Smooth muscle cell (in vitro differentiated cells): Measurements from ENCODE around the gene LRP1B. TPM values are rescaled to one million over a fixed set of nuclear protein-coding genes. Genes with fewer than 3 reads are reported as not detected.

Source experiments
- DNase-seq: peaks from one replicate; lab custom pipeline; 2025; ENCODE audit not compliant: unreplicated experiment; lab: John Stamatoyannopoulos, UW
- H2AFZ ChIP-seq: fragments of 200-600 bp; sonication (generic); 2 replicates; pipeline ENCODE4 v1.6.0; 2016; ENCODE audit warnings: antibody characterized with exemption, low read depth, mild to moderate bottlenecking
- H3F3A ChIP-seq: fragments of 200-600 bp; sonication (generic); 2 replicates; pipeline ENCODE4 v1.6.0; 2017; ENCODE audit warnings: antibody characterized with exemption, low read depth
- H3K27ac ChIP-seq: fragments of 200-600 bp; sonication (generic); 2 replicates; pipeline ENCODE4 v1.5.1; 2016; ENCODE audit warnings: low read depth, mild to moderate bottlenecking
- H3K27me3 ChIP-seq: fragments of 200-600 bp; sonication (generic); 2 replicates; pipeline ENCODE4 v1.6.1; 2016; ENCODE audit warnings: low read depth, mild to moderate bottlenecking
- H3K36me3 ChIP-seq: fragments of 200-600 bp; sonication (generic); 2 replicates; pipeline ENCODE4 v1.5.1; 2016; ENCODE audit warnings: low read depth
- H3K4me1 ChIP-seq: fragments of 200-600 bp; sonication (generic); 2 replicates; pipeline ENCODE4 v1.5.1; 2016; ENCODE audit warnings: low read depth
- H3K4me2 ChIP-seq: fragments of 200-600 bp; sonication (generic); 2 replicates; pipeline ENCODE4 v1.6.0; 2016; ENCODE audit warnings: mild to moderate bottlenecking
- H3K4me3 ChIP-seq: fragments of 200-600 bp; sonication (generic); 2 replicates; pipeline ENCODE4 v1.5.1; 2016; ENCODE audit warnings: mild to moderate bottlenecking
- H3K79me2 ChIP-seq: fragments of 200-600 bp; sonication (generic); 2 replicates; pipeline ENCODE4 v1.6.0; 2016; ENCODE audit warnings: low read depth, mild to moderate bottlenecking
- H3K9ac ChIP-seq: fragments of 200-600 bp; sonication (generic); 2 replicates; pipeline ENCODE4 v1.6.0; 2016; ENCODE audit warnings: low read depth
- H3K9me3 ChIP-seq: fragments of 200-600 bp; sonication (generic); replicated peaks from 2 replicates; pipeline ENCODE4 v1.5.1; 2016; ENCODE audit warnings: low read depth
- H4K20me1 ChIP-seq: fragments of 200-600 bp; sonication (generic); 2 replicates; pipeline ENCODE4 v1.6.0; 2016; ENCODE audit warnings: low read depth
- CTCF ChIP-seq: fragments of 200-600 bp; sonication (generic); IDR thresholded peaks from 2 replicates; pipeline ENCODE4 v1.5.1; 2017; ENCODE audit warnings: borderline replicate concordance, mild to moderate bottlenecking, antibody characterized with exemption; ENCODE audit not compliant: insufficient read depth, poor library complexity, severe bottlenecking
- WGBS: methylation state at CpG from one replicate; pipeline ENCODE4 v1.1.7; 2016; ENCODE audit warnings: low lambda C conversion rate; 5-methylcytosine and 5-hydroxymethylcytosine counted together
- polyA plus RNA-seq: library from polyadenylated mRNA; unstranded; fragments of >200 nt; fragmentation: Nextera tagmentation; extraction: Ambion mirVana; gene quantifications from 2 replicates; pipeline ENCODE4 v1.2.1, GENCODE V29; 2016
- total RNA-seq: library from RNA; depleted of rRNA; stranded (reverse); fragments of >200 nt; gene quantifications from 2 replicates; pipeline ENCODE4 v1.2.3, GENCODE V29; 2014

LRP1B gene
- total and polyA plus RNA-seq, 2 experiments from 2014 or later: 0.08 to 2.9 TPM

GRCh38 chr2:141468761-141469160, 662.1 kb downstream of the LRP1B start:
- Histone ChIP-seq H3K9ac (no peak overlapping the region), H3K4me3 (no peak overlapping the region), H4K20me1 (no peaks in the 10 kb centered on the region), H3K4me2 (no peak overlapping the region), H3K27me3 (no peaks in the 10 kb centered on the region), H3K36me3 (no peaks in the 10 kb centered on the region), H3K79me2 (no peaks in the 10 kb centered on the region), H3K27ac (peak overlapping the region; percentile 42), H3K9me3 (no peaks in the 10 kb centered on the region), H2AFZ (no peak overlapping the region), H3K4me1 (peaks cover 3% of the 10 kb centered on the region), H3F3A (no peaks in the 10 kb centered on the region)
- 12% methylated on average over 6 of the region's 6 CpGs for WGBS
- TF ChIP-seq CTCF: no peak
- DNase-seq: no peak

GRCh38 chr2:141467331-141467730, 663.5 kb downstream of the LRP1B start:
- peaks cover 3% of the 10 kb centered on the region for H3K4me1 ChIP-seq
- TF ChIP-seq CTCF: no peak
- H3F3A ChIP-seq: no peaks in the 10 kb centered on the region
- H3K79me2 ChIP-seq: no peaks in the 10 kb centered on the region
- no peak overlapping the region for H2AFZ ChIP-seq
- DNase-seq: no peak
- no peak overlapping the region for H3K27ac ChIP-seq
- WGBS: 78% methylated on average over 1 of the region's 1 CpG
- H3K4me2 ChIP-seq: no peak overlapping the region
- no peaks in the 10 kb centered on the region for H3K27me3 ChIP-seq
- no peaks in the 10 kb centered on the region for H3K9me3 ChIP-seq
- no peak overlapping the region for H3K4me3 ChIP-seq
- H4K20me1 ChIP-seq: no peaks in the 10 kb centered on the region
- no peaks in the 10 kb centered on the region for H3K36me3 ChIP-seq
- no peak overlapping the region for H3K9ac ChIP-seq

- Histone ChIP-seq H3K4me3 (no peak overlapping the region), H3K79me2 (no peaks in the 10 kb centered on the region), H3K9ac (no peak overlapping the region), H3F3A (no peaks in the 10 kb centered on the region), H3K4me2 (no peak overlapping the region), H3K27ac (no peak overlapping the region), H2AFZ (no peak overlapping the region), H4K20me1 (no peaks in the 10 kb centered on the region), H3K9me3 (no peaks in the 10 kb centered on the region), H3K4me1 (peaks cover 3% of the 10 kb centered on the region), H3K36me3 (no peaks in the 10 kb centered on the region), H3K27me3 (no peaks in the 10 kb centered on the region)
- DNase-seq: no peak
- TF ChIP-seq CTCF: no peak
Observed at GRCh38 chr2:141464995-141465394, 665.8 kb downstream of the LRP1B start.

- 82% methylated on average over 7 of the region's 7 CpGs for WGBS
- no peaks in the 10 kb centered on the region for H3F3A ChIP-seq
- H4K20me1 ChIP-seq: no peaks in the 10 kb centered on the region
- H3K4me2 ChIP-seq: no peak overlapping the region
- no peaks in the 10 kb centered on the region for H3K27me3 ChIP-seq
- no peaks in the 10 kb centered on the region for H3K4me1 ChIP-seq
- H3K9ac ChIP-seq: no peak overlapping the region
- no peaks in the 10 kb centered on the region for H3K79me2 ChIP-seq
- no peaks in the 10 kb centered on the region for H3K9me3 ChIP-seq
- H3K4me3 ChIP-seq: no peak overlapping the region
- H3K36me3 ChIP-seq: no peaks in the 10 kb centered on the region
- H3K27ac ChIP-seq: no peak overlapping the region
- no peak for TF ChIP-seq CTCF
- no peak for DNase-seq
- no peak overlapping the region for H2AFZ ChIP-seq
Observed at GRCh38 chr2:141458351-141458750, 672.5 kb downstream of the LRP1B start.
